Activated CD4-positive, alpha-beta T cell treated with anti-CD3 and anti-CD28 coated beads for 36 hours (primary cell): ENCODE results near the gene HUNK. TPM values are rescaled to one million over a fixed set of nuclear protein-coding genes. Genes with fewer than 3 reads are reported as not detected.

ENCODE experiments used
- ATAC-seq: fragments of 200-7000 bp; cut with Tn5 transposase; one replicate; pipeline ENCODE4 v1.10.0; 2021; ENCODE audit warnings: mild to moderate bottlenecking, moderate library complexity
- CTCF ChIA-PET: fragments of 350-600 bp; sonication (Branson Sonifier 250); formaldehyde crosslinking; loops from one replicate; lab custom pipeline; 2021; ENCODE audit warnings: antibody characterized with exemption; lab: Charles Lee
- POLR2A ChIA-PET: fragments of 350-600 bp; sonication (Branson Sonifier 250); formaldehyde crosslinking; loops from one replicate; lab custom pipeline; 2021; ENCODE audit warnings: antibody characterized with exemption, inconsistent platforms; lab: Charles Lee
- DNase-seq: peaks from one replicate; pipeline ENCODE4 v3.0.0-alpha.2; 2020
- H3K27ac Mint-ChIP-seq: one replicate; pipeline ENCODE4 v1.8.0; 2021; ENCODE audit warnings: mixed read lengths
- H3K27me3 Mint-ChIP-seq: one replicate; pipeline ENCODE4 v1.8.0; 2021; ENCODE audit warnings: mixed read lengths
- H3K36me3 Mint-ChIP-seq: one replicate; pipeline ENCODE4 v1.8.0; 2021; ENCODE audit warnings: low read depth, mixed read lengths
- H3K4me1 Mint-ChIP-seq: one replicate; pipeline ENCODE4 v1.8.0; 2021; ENCODE audit warnings: mixed read lengths
- H3K4me3 Mint-ChIP-seq: one replicate; pipeline ENCODE4 v1.8.0; 2021; ENCODE audit warnings: mild to moderate bottlenecking, moderate library complexity, mixed read lengths
- H3K9me3 Mint-ChIP-seq: one replicate; pipeline ENCODE4 v1.8.0; 2021; ENCODE audit warnings: low read depth, mixed read lengths
- intact Hi-C, 2 experiments: fragments of 100-400 bp; cut with DNase I in 1 of 2; cut with micrococcal nuclease in 1 of 2; formaldehyde crosslinking; loops; one replicate each; pipeline versions ENCODE4 v1.14.2 to v1.15.1; 2022 to 2024; cut with DNase I, micrococcal nuclease
- total RNA-seq, 2 experiments: library from RNA; stranded (reverse); gene quantifications; one replicate each; pipeline ENCODE4 v1.2.3, GENCODE V29; 2021

Gene HUNK
- total RNA-seq, 2 experiments from 2014 or later = 0.02 to 0.27 TPM

GRCh38 chr21:31926498-31926897 lies 53.7 kb downstream of the HUNK start:
- Mint-ChIP-seq H3K4me1 (no peaks in the 10 kb centered on the region), H3K4me3 (no peak overlapping the region), H3K27ac (no peak overlapping the region), H3K9me3 (no peaks in the 10 kb centered on the region), H3K36me3 (no peaks in the 10 kb centered on the region), H3K27me3 (no peaks in the 10 kb centered on the region)
- intact Hi-C loops = no loop called here
- ATAC-seq (no peak), DNase-seq (no peak)
- ChIA-PET CTCF (no interaction called here), POLR2A (no interaction called here)

GRCh38 chr21:31927689-31928353 lies 55.0 kb downstream of the HUNK start:
- H3K4me3 Mint-ChIP-seq = no peak overlapping the region
- peaks cover 10% of the 10 kb centered on the region for H3K27me3 Mint-ChIP-seq
- no peak for ATAC-seq
- H3K27ac Mint-ChIP-seq = no peak overlapping the region
- H3K9me3 Mint-ChIP-seq = no peaks in the 10 kb centered on the region
- CTCF ChIA-PET = no interaction called here
- DNase-seq = no peak
- intact Hi-C loops = no loop called here
- POLR2A ChIA-PET = no interaction called here
- no peaks in the 10 kb centered on the region for H3K36me3 Mint-ChIP-seq
- no peaks in the 10 kb centered on the region for H3K4me1 Mint-ChIP-seq

GRCh38 chr21:31928656-31929055 lies 55.8 kb downstream of the HUNK start:
- DNase-seq (no peak), ATAC-seq (no peak)
- Mint-ChIP-seq H3K27me3 (peaks cover 12% of the 10 kb centered on the region), H3K27ac (no peak overlapping the region), H3K9me3 (no peaks in the 10 kb centered on the region), H3K4me3 (no peak overlapping the region), H3K36me3 (no peaks in the 10 kb centered on the region), H3K4me1 (no peaks in the 10 kb centered on the region)
- intact Hi-C loops = no loop called here
- POLR2A ChIA-PET = no interaction called here
- CTCF ChIA-PET = no interaction called here

- no peaks in the 10 kb centered on the region for H3K4me1 Mint-ChIP-seq
- H3K9me3 Mint-ChIP-seq = no peaks in the 10 kb centered on the region
- no peak overlapping the region for H3K4me3 Mint-ChIP-seq
- H3K27me3 Mint-ChIP-seq = peaks cover 13% of the 10 kb centered on the region
- intact Hi-C loops = no loop called here
- DNase-seq (no peak), ATAC-seq (no peak)
- H3K27ac Mint-ChIP-seq = no peak overlapping the region
- CTCF ChIA-PET = interaction anchor here (0.6 kb wide), 1 partner anchor 33 kb away, joined by 3 read pairs; no protein-coding TSS in a partner anchor
- H3K36me3 Mint-ChIP-seq = no peaks in the 10 kb centered on the region
- POLR2A ChIA-PET = no interaction called here
Observed at GRCh38 chr21:31929548-31929947, 56.7 kb downstream of the HUNK start.

GRCh38 chr21:31930001-31930400 lies 57.2 kb downstream of the HUNK start:
- CTCF ChIA-PET = interaction anchor here (0.6 kb wide), 1 partner anchor 32 kb away, joined by 3 read pairs; no protein-coding TSS in a partner anchor
- H3K4me3 Mint-ChIP-seq = no peak overlapping the region
- POLR2A ChIA-PET = no interaction called here

GRCh38 chr21:31931644-31932469 lies 59.0 kb downstream of the HUNK start:
- ChIA-PET CTCF (no interaction called here), POLR2A (no interaction called here)
- no peaks in the 10 kb centered on the region for H3K4me1 Mint-ChIP-seq
- H3K27ac Mint-ChIP-seq = no peak overlapping the region
- ATAC-seq (no peak), DNase-seq (no peak)
- H3K36me3 Mint-ChIP-seq = no peaks in the 10 kb centered on the region
- no peaks in the 10 kb centered on the region for H3K9me3 Mint-ChIP-seq
- H3K4me3 Mint-ChIP-seq = no peak overlapping the region
- peaks cover 17% of the 10 kb centered on the region for H3K27me3 Mint-ChIP-seq
- intact Hi-C loops = no loop called here

More at GRCh38 chr21:31930001-31930400, 57.2 kb downstream of the HUNK start:
- peaks cover 15% of the 10 kb centered on the region for H3K27me3 Mint-ChIP-seq
- H3K36me3 Mint-ChIP-seq = no peaks in the 10 kb centered on the region
- intact Hi-C loops = no loop called here
- ATAC-seq = no peak
- no peaks in the 10 kb centered on the region for H3K9me3 Mint-ChIP-seq
- no peak overlapping the region for H3K27ac Mint-ChIP-seq
- no peak for DNase-seq
- no peaks in the 10 kb centered on the region for H3K4me1 Mint-ChIP-seq

GRCh38 chr21:31932470-31932764 lies 59.6 kb downstream of the HUNK start:
- no peak for ATAC-seq
- ChIA-PET POLR2A (no interaction called here), CTCF (no interaction called here)
- Mint-ChIP-seq H3K9me3 (no peaks in the 10 kb centered on the region), H3K27me3 (peaks cover 17% of the 10 kb centered on the region), H3K36me3 (no peaks in the 10 kb centered on the region), H3K4me1 (no peaks in the 10 kb centered on the region), H3K4me3 (no peak overlapping the region), H3K27ac (no peak overlapping the region)
- intact Hi-C loops = no loop called here
- no peak for DNase-seq

GRCh38 chr21:31937303-31937702 lies 64.5 kb downstream of the HUNK start:
- no peak for DNase-seq
- no peaks in the 10 kb centered on the region for H3K9me3 Mint-ChIP-seq
- H3K36me3 Mint-ChIP-seq = no peaks in the 10 kb centered on the region
- H3K27me3 Mint-ChIP-seq = peaks cover 12% of the 10 kb centered on the region
- ChIA-PET CTCF (no interaction called here), POLR2A (no interaction called here)
- no peak for ATAC-seq
- intact Hi-C loops = no loop called here
- H3K4me1 Mint-ChIP-seq = no peaks in the 10 kb centered on the region
- H3K27ac Mint-ChIP-seq = no peak overlapping the region
- H3K4me3 Mint-ChIP-seq = no peak overlapping the region

GRCh38 chr21:31938330-31939301 lies 65.8 kb downstream of the HUNK start:
- H3K36me3 Mint-ChIP-seq = no peaks in the 10 kb centered on the region
- CTCF ChIA-PET = interaction anchor here (0.5 kb wide), 1 partner anchor 468 kb away, joined by 3 read pairs; no protein-coding TSS in a partner anchor
- no peak overlapping the region for H3K4me3 Mint-ChIP-seq
- intact Hi-C loops = no loop called here
- H3K9me3 Mint-ChIP-seq = no peaks in the 10 kb centered on the region
- ATAC-seq = no peak
- no peak for DNase-seq
- peaks cover 5% of the 10 kb centered on the region for H3K27me3 Mint-ChIP-seq
- POLR2A ChIA-PET = no interaction called here
- no peaks in the 10 kb centered on the region for H3K4me1 Mint-ChIP-seq
- no peak overlapping the region for H3K27ac Mint-ChIP-seq

- ATAC-seq = no peak
- ChIA-PET POLR2A (no interaction called here), CTCF (no interaction called here)
- DNase-seq = no peak
- no peak overlapping the region for H3K27ac Mint-ChIP-seq
- H3K4me1 Mint-ChIP-seq = no peaks in the 10 kb centered on the region
- H3K27me3 Mint-ChIP-seq = peaks cover 4% of the 10 kb centered on the region
- H3K4me3 Mint-ChIP-seq = no peak overlapping the region
- no peaks in the 10 kb centered on the region for H3K36me3 Mint-ChIP-seq
- H3K9me3 Mint-ChIP-seq = no peaks in the 10 kb centered on the region
- intact Hi-C loops = no loop called here
Observed at GRCh38 chr21:31941694-31942093, 68.9 kb downstream of the HUNK start.

- H3K4me3 Mint-ChIP-seq = no peak overlapping the region
Observed at GRCh38 chr21:31943561-31943960, 70.7 kb downstream of the HUNK start.

More at GRCh38 chr21:31943561-31943960, 70.7 kb downstream of the HUNK start:
- intact Hi-C loops = no loop called here
- Mint-ChIP-seq H3K4me1 (no peaks in the 10 kb centered on the region), H3K27me3 (peaks cover 4% of the 10 kb centered on the region), H3K36me3 (no peaks in the 10 kb centered on the region), H3K27ac (no peak overlapping the region), H3K9me3 (no peaks in the 10 kb centered on the region)
- ChIA-PET POLR2A (no interaction called here), CTCF (no interaction called here)
- ATAC-seq (no peak), DNase-seq (no peak)
